ENCODE results near the gene STXBP6.
"Not testable (repeated sequence)": the region's sequence is repeated elsewhere in the genome, so short reads cannot be mapped to it uniquely, and the experiment has no call there.

Gene STXBP6

DNA sequence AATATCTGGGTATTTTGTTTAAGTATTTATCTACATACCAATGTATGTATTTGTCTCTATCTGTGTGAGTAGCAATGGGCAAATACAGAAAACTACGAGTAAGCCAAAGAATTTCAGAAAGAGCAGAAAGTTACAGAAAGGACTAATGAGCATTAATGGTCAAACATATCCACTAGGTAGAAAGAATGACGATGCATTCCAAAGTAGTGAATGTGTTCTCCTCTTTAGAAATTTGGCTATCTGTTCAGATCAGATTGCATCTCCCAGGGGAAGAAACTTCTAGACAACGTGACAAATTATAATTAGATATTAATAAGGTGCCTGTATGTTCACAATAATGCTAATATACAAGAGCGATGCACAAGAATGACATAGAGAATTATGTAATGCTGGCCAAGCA, 221.5 kb downstream of the STXBP6 start:
- DNase-seq (ENCODE audit: low read depth), result no peak

DNA sequence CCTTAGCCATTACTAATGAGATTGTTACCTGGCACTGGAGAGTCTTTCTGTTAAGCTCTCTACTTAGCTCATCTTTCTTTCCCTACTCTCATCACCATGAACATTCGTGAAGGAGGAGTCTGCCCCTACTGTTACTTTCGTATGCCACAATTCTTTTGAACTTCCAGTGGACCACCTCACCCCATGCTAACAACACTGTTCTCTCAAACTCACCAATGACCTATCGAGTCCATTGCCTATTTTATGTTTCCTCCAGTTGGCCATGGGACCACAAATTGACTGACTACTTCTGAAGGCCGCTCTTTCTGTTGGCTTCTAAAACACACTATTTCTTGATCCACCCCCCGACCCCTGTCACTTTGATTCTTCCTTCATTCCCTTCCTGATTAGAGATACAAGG, 223.6 kb downstream of the STXBP6 start:
- DNase-seq (ENCODE audit: low read depth), result no peak

DNA sequence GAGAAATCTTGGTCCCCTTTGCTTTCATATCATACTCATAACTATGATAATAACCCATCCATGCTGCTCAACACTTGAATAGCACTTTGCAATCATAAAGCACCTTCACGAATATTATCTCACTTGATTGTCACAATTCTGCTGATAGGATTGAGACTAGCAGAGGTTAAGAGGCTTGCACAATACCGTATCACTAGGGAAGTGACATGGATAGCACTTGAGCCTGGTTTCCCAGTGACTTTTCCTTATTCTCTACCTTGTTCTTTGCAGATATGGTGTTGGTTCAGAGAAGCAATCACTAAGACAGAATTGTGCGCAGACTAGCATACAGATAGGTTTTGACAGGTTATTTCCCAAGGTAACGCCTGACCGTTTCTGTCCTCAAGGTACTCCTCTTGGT, 229.3 kb downstream of the STXBP6 start:
- no peak for DNase-seq (ENCODE audit: low read depth)

DNA sequence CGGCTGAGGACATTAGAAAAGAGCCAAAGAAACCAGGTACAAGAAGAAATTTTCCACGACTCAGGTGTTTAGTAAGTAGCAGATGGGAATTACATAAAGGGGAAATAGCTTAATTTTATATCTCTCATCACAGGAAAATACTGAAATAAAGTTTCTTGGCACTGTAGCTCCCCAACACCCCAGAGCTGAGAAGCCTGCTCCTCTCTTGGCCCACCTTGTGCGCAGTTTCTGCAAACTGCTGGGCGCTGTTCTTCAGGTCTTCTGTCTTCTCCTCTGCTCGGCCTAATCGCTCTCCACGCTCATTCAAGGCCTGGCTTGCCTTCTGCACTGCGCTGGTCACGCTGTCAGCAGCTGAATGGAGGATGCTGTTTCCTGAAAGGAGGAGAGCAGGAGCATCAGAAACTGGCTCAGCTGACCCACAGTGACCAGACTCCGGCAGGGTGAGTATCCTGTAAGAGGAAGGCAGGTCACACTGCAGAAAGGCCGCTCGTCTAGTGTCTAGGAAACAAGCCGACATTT, 231.1 kb downstream of the STXBP6 start:
- DNase-seq (ENCODE audit: low read depth), result no peak

DNA sequence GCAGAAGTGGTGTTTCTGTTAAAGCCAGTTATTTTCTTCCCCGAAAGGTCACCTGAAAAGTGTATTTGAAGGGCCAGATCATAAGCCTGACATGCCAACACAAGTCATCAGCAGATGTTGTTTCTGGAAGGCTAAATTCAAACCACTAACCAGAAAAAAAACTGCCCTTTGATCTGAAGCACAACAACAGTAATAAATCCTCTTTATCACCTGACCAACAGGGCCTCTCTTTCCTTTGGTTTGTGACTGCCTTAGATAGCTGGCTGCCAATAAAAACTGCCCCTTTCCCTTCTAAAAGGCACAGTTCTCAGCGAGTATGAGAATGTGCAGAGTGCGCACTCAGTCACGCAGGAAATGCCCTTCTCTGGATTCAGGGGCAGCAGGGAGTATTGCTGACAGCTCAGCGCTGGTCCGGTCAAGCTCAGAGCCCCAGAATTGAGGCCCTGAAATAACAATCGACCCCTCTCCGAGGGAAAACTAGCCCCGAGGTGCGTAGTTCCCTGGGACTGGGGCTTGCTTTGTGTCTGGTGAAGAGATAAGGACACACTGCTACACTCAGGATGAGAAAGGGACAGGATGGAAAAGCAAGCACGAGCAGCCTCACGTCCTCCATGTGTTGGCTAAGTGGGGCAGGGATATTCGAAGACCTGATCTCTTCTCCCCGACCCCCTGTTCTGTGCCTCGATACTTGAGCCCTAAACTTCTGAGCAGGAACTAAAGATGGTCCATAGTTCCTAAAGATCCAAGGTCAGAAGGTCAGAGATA, 231.7 kb downstream of the STXBP6 start:
- DNase-seq (ENCODE audit: low read depth), result no peak

DNA sequence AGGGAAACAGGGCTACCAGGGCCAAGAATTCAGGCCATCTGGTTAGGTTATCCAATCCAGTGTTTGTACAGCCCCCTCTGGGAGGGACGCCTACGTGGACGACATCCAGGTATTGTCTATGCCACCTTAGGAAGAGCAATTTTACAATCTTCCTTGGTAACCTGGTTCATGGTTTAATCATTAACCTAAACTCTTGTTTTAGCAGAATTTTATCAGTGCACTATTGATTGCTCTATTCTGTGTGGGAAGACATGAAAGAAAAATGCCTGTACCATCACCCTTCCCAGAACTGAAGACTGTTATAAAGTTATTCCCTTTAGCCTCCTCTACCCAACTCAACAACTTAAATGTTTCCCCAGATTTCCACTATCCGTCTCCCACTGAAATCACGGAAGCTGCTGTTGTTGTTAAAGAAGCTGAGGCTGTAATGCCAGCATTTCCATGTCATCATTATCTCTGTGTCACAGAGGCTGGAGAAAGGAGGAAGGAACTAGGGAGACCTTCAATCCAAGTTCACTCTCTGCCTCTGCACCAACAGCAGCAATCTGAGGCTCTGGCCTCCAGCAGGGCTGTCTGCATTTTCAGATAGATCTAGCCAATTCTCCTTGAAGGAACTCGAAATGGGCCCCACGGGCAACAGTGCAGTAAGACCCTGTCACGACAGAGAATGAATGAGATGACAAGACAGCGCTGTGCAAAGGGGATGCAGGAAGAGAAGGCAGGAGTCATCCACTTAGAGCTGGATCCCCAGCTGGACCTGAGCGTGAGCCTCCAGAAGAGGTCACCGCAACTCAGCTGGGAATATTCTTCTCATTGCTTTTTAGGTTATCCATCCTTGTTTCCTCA, 232.5 kb downstream of the STXBP6 start:
- no peak for DNase-seq (ENCODE audit: low read depth)

DNA sequence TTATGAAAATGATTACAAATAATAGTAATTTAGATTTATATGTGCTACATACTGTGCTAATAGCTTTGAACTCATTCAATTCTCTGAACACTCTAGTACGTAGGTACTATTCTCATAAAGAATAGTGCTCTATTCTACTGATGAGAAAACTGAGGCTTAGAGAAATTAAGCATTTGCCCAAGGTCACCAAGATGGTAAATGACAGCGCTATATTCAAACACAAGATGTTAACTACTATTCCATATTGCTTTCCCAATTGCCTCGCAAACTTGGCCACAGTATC, 233.1 kb downstream of the STXBP6 start:
- DNase-seq (ENCODE audit: low read depth), result no peak

DNA sequence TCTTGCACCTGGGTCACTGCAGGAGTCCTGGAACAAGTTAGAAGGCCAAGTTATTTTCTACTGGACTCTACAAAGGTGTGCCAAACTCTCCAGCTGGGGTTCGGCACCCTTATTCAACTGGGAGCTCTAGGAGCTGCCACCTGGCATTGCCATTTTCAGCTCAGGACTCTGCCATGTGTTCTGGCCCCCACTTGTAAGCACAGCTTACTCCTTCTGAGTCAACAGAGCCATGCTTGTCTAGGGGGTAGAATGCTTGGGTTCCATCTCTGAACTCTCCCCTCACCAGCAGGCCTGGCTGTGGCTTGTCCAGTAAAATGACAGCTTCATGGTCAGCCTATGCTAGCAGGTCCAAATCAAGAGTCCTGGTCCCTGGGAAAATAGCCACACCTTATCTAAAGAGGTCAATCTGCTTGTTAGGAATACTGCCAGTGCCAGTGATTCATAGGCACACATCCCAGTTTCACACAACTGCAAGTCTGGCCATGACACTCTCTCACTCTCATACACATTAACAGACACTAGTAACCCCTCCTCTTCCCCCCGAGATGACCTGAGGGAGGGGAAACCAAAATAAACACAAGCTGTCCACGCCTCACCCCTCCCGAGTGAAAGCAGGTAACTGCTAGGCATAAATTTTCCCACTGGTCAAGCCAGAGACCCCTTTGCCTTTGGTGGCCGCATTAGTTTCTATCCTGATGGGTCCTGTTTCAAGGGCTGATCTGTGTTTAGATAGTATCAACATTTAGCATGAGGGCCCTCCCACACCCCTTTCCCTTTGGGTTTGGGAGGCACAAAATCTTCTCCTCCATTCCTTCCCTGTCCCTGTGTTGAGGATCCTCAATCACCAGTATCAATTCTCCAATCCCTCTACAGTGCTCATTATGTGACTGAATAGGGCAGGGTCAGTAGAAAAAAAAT, 233.7 kb downstream of the STXBP6 start:
- no peak for DNase-seq (ENCODE audit: low read depth)

DNA sequence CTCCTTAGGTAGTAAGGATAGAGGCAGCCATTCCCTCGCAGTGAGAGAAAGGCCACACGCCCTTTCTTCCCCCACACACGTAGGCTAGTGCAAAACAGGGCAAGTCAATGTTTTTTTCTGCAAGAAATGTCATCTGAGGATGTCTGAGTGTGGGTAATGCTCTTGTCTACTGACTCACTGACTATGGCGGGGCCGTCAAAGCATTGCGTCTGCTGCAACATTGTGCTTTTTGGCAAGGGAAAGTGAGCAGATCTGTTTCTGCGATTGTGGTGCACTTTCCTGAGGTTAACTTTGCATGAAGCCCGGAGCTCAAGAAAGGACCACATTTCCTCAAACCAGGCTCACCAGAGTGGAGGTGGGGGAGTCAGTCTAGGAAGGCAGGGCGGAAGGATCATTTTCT, 234.4 kb downstream of the STXBP6 start:
- DNase-seq (ENCODE audit: low read depth), result no peak

DNA sequence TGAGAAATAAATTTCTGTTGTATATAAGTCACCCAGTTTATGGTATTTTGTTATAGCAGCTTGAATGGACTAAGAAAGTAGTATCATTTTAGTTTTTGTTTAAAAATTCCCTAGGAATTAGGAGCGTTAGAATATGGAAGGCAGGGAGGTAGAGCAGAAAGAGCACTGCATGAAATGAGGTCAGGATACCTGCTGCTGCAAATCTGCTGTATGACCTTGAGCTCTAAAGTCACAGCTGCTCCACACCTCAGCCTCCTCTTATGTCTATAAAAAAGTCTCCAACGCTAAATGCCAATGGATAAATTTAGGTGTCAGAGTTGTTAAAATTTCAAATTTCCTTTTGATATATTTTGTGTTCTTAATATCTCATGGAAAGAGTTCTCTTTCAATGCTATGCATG, 235.0 kb downstream of the STXBP6 start:
- no peak for DNase-seq (ENCODE audit: low read depth)

DNA sequence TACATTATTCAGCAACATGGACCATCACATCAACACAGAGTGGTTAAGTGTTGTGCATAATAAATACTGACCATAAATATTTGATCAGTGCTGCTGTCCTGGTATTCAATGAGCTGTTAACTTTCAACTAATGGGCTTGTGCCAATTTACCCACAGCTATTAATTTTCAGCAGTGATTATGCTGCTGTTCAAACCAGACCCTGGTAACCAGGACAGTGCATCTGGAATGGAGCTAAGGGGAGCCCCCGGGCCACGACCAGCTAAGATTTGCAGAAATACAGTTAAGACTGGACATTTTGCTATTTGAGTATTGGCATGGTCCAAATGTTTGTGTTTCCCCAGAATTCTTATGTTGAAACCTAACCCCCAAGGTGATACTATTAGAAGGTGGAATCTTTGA, 235.6 kb downstream of the STXBP6 start:
- no peak for DNase-seq (ENCODE audit: low read depth)

DNA sequence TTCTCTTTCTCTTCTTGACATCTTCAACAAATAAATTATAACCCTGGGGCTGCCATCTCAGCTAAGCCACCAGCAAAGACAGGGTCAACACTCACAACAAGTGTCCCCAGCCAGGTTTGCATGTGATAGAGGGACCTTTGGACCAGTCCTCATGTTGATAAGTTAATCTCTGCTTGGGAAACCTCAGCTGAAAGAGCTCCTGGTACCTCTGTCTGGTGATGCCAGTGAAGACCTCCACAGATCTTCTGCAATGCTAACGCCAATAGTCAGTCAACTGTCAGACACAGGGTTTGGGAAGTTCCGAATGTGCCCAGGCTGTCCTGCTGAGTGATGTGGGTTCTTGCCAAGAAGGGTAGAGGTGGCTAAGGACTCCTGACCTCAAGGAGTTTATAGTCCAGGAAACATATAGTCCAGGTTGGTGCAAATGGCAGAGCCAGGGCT, 236.1 kb downstream of the STXBP6 start:
- no peak for DNase-seq (ENCODE audit: low read depth)

DNA sequence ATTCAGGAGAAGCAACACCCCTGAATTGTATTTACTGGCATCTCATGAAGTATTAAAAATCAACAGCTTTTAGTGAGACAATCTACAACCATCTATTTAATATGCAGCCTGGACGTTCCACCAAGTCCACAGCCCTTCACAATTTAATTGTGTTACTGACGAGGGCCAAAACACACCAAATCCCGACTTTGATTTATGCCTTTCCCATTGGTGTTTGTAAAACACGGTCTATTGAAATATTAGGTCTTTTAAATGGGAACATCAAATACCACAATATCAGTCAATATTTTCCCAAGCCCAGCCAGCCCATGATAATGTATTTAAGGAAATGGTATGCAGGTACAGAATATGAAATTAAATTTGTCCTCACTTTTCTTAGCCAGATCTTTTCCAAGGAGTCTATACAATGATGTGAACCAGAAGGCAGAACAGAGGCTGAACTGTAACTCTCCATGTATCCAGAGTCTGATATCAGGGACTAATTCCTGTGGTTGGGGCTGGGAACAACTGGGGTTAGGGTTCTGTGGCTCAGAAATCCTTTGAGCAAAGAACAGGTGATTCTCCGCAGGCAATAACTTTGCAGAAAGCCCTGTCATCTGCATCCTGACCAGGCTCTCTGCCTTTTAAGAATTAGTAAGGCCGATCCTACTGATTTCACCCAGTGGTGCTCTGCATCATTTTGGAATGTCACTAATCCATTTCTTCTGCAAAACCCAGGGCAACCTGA, 236.7 kb downstream of the STXBP6 start:
- DNase-seq (ENCODE audit: low read depth), result no peak

DNA sequence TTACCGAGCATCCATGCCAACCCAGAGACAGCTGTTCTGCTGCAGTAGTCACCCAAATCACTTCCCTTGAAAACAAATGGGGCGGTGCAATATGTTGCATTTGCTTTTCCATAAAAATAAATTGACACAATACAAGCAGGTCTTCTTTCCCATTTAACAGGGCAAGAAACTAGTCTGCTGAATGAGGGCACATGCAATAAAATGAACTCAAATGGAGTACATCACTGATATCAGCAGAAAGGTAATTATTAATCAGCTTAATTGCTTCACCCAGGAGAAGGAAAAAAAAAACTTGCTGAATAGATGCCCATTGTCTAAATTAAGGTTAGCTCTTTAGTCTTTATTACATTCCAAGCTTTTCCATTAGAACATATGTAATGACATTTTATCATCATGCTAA, 240.8 kb downstream of the STXBP6 start:
- DNase-seq (ENCODE audit: low read depth), result no peak

DNA sequence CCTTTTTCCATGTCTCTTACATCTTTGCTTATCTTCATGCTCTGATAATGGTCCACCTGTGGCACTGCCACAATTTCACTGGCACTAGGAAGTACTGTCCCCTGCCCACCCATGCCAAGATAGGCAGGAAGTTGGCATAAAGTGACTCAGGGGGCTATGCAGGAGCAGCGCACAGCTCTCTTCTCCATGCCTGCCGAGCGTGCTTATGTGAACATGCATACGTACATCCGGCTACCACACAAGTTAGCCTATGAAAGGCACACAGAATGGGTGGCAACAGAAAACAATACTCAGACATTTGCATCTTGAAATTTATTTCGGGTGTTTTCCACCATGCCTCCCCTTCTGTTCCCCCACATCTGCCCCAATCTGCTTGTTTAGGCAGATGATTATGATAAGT, 241.5 kb downstream of the STXBP6 start:
- no peak for DNase-seq (ENCODE audit: low read depth)

DNA sequence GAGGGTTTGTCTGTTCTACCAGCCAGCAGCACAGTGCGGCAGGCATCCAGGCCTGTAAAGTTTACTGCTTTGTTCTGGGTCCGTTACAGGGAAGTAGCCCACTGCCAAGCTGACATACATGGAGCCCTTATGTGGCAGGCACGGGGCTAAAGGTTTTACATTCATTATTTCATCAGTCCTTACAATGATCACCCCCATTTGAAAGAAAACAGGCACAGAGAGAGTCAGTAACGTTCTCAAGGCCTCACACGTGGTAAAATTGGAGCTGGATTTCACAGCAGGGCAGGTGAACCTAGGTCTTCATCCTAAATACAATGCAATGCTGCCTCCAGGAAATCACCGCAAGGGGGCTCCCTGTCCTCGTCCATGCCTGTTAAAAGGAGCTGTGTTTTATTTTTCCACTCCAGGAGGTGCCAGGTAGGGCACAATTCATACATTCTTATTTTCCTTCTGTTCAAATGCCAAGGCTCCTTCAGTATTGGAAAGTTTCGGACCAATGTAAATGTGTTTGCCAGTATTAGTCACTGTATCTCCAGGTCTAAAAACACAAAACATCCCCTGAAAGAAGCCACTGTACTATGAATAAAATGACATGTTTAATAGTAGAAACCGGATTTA, 243.8 kb downstream of the STXBP6 start:
- peak; percentile 3 for DNase-seq (ENCODE audit: low read depth)

DNA sequence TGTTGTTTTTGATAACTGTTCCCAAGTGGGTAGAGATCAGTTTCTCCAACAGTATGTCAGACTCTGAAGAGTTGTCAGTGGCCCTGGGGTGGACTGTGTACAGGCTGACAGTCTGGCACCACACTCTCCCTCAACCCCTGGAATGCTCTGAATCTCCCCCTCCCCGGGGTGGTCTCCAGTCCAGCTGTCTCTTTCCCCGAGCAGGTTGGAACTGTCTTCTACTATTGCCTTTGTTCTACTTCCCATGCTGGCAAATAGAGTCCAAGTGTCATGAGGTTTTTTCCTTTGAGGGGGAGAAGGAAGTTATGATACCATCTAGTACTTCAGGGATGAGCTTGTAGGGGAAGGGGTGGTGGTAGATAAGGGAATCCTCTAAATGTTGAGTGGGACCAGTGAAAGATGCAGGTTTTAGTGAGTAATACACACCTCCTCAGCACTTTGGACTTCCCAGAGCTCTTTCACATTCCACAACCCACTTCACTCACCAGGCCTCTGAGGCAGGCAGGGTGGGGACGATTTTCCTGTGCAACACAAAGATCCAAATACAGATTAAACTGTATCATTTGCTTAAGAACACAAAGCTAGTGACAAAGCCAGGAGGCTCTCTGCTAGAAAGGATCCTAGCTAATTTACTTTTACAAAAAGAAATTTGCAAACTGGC, 245.3 kb downstream of the STXBP6 start:
- no peak for DNase-seq (ENCODE audit: low read depth)

DNA sequence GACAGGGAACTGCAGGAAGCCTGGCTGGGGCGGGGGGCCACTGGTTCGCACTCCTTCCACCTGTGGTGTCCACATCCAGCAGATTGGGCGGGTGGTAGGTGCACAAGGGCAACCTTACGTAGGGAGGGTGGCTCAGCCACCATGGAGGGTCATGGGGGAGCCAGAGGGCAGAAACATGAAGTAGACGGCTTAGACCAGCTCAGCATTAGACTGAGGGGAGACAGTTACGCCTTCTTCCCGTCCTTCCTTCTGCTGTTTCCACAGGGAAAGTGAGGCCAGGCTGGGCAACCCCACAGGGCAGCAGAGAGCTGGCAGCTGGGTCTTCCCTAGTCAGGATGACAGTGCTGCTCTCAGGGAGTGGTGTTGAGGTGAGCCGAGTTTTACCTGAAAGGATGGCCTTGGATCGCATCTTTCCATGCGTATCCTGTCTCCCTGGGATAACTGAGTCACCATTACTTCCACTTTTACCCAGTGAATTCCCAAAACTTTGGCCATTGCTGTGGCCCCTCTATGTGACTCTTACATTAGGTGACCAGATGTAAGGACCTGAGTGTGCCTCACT, 245.9 kb downstream of the STXBP6 start:
- no peak for DNase-seq (ENCODE audit: low read depth)

DNA sequence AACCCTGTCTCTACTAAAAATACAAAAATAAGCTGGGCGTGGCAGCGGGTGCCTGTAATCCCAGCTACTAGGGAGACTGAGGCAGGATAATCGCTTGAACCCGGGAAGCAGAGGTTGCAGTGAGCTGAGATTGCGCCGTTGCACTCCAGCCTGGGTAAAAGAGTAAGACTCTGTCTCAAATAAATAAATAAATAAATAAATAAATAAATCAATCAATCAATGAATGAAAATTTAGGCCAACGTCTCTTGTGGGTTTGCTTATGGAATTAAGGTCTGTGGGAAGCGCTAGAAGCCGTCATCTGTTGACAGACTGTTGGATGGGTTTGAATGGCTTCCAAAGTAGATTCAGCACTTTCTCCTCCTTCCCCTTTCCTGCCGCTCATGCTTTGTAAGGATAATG, 246.5 kb downstream of the STXBP6 start:
- not testable (repeated sequence) for DNase-seq (ENCODE audit: low read depth)

DNA sequence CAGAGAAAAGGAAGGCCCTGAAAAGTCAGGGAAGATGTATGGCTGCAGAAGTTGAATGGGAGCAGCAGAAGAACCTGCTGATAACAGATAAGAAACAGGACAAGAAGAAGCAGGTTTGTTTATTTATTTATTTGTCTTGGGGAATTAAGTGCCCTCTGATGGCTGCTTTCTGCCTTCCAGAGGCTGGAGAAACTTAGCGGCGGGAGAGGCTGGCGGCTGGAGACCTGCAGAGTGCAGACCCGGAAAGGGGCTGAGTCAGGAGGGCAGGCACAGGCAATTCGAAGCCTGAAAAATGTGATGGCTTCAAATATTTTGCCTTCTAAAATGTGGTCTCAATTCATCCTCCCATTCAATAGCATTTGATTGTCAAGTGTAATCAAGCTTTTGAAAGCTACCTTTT, 247.7 kb downstream of the STXBP6 start:
- DNase-seq (ENCODE audit: low read depth), result no peak

Measured in stimulated activated CD4-positive, alpha-beta T cell treated with anti-CD3 and anti-CD28 coated beads, Interleukin-2, amount 100 ng/mL, for 4 hours (primary cell).